Measurements from ENCODE around the gene SGMS1. TPM values are rescaled to one million over a fixed set of nuclear protein-coding genes. Genes with fewer than 3 reads are reported as not detected.

The SGMS1 gene
- total RNA-seq, 1 donor from 2014 or later, result 9.2 TPM

DNA sequence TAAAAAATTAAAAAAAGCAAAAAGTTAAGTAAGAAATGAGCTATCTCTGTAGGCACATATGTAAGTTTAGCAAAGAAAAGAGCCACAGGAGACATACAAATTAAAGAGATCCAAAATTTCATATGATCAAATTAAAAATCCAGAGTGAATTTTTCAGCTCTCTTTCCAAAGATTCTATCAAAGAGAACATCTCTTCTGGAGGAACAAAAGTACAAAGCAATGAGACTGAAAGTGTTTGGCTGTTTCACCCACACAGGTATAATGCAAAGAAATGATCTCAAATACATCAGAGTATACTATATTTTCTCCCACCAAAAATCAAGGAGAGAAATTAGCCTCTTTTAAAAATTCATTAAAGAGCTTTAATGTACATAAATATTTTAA, 297.6 kb downstream of the SGMS1 start:
- TF ChIP-seq EZH2 (IDR thresholded peaks at IDR 0.05), result no peak
- Mint-ChIP-seq H3K9me3 (no peaks in the 10 kb centered on the region), H3K4me1 (peaks cover 6% of the 10 kb centered on the region), H3K4me3 (no peak overlapping the region), H3K36me3 (no peaks in the 10 kb centered on the region), H3K27me3 (ENCODE audit: insufficient read depth, low read depth) (no peaks in the 10 kb centered on the region), H3K27ac (no peak overlapping the region)
- Histone ChIP-seq H3K79me2 (ENCODE audit: low read depth) (no peaks in the 10 kb centered on the region), H3K9me3 (ENCODE audit: low read depth) (no peaks in the 10 kb centered on the region), H3K27me3 (no peaks in the 10 kb centered on the region), H3K4me3 (no peak overlapping the region), H2AFZ (replicated peaks) (no peak overlapping the region), H3K4me2 (no peak overlapping the region), H4K20me1 (ENCODE audit: low read depth) (no peaks in the 10 kb centered on the region), H3K27ac (no peak overlapping the region), H3K36me3 (no peaks in the 10 kb centered on the region), H3F3A (ENCODE audit: low read depth) (no peaks in the 10 kb centered on the region), H3K9ac (no peak overlapping the region), H3K4me1 (no peaks in the 10 kb centered on the region)
- no peak for DNase-seq (ENCODE audit: low spot score)

DNA sequence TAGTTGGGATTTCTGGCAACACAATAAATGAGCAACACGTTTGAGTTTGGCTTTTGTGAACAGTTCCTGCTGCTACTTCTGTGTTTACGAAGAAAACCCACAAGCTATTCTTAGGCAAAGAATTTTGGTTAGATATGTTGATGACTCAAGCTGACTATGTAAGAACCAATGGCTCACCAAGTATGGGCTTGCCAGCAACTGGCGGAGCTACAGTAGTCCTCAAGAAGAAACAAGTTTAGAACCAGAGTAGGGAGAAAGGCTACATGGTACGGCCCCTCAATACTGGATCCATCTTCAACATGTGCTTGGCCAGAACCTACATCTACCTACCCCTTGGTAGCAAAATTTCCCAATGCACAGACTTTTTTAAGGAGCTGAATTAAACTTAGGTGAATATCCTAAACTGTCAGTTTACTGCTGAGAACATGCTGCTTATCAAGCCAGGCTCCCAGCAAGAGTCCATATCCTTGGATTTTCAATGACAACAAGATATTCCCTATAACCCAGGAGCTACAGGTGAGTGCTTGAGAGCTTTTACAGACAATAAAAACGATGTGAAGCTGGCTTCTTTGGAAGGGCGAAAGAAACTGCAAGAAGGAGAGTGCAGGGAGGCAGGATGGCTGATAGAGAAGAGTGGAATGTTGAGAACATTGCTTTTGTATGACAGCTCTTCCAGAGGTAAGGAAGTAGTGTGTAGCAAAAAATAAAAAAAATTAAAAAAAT, 298.1 kb downstream of the SGMS1 start:
- Histone ChIP-seq H3K36me3 (no peaks in the 10 kb centered on the region), H4K20me1 (ENCODE audit: low read depth) (no peaks in the 10 kb centered on the region), H3K9me3 (ENCODE audit: low read depth) (no peaks in the 10 kb centered on the region), H3K4me1 (no peaks in the 10 kb centered on the region), H3K27me3 (no peaks in the 10 kb centered on the region), H3K4me2 (no peak overlapping the region), H3F3A (ENCODE audit: low read depth) (no peaks in the 10 kb centered on the region), H3K4me3 (no peak overlapping the region), H2AFZ (replicated peaks) (no peak overlapping the region), H3K79me2 (ENCODE audit: low read depth) (no peaks in the 10 kb centered on the region), H3K9ac (no peak overlapping the region), H3K27ac (no peak overlapping the region)
- Mint-ChIP-seq H3K27ac (no peak overlapping the region), H3K36me3 (no peaks in the 10 kb centered on the region), H3K4me3 (no peak overlapping the region), H3K9me3 (no peaks in the 10 kb centered on the region), H3K4me1 (peaks cover 6% of the 10 kb centered on the region), H3K27me3 (ENCODE audit: insufficient read depth, low read depth) (no peaks in the 10 kb centered on the region)
- DNase-seq (ENCODE audit: low spot score), result no peak
- no peak for TF ChIP-seq EZH2phosphoT487 (IDR thresholded peaks at IDR 0.05)
- no peak for TF ChIP-seq EZH2 (IDR thresholded peaks at IDR 0.05)
- TF ChIP-seq, protein P1, sequence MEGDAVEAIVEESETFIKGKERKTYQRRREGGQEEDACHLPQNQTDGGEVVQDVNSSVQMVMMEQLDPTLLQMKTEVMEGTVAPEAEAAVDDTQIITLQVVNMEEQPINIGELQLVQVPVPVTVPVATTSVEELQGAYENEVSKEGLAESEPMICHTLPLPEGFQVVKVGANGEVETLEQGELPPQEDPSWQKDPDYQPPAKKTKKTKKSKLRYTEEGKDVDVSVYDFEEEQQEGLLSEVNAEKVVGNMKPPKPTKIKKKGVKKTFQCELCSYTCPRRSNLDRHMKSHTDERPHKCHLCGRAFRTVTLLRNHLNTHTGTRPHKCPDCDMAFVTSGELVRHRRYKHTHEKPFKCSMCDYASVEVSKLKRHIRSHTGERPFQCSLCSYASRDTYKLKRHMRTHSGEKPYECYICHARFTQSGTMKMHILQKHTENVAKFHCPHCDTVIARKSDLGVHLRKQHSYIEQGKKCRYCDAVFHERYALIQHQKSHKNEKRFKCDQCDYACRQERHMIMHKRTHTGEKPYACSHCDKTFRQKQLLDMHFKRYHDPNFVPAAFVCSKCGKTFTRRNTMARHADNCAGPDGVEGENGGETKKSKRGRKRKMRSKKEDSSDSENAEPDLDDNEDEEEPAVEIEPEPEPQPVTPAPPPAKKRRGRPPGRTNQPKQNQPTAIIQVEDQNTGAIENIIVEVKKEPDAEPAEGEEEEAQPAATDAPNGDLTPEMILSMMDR (IDR thresholded peaks at IDR 0.05), result no peak

DNA sequence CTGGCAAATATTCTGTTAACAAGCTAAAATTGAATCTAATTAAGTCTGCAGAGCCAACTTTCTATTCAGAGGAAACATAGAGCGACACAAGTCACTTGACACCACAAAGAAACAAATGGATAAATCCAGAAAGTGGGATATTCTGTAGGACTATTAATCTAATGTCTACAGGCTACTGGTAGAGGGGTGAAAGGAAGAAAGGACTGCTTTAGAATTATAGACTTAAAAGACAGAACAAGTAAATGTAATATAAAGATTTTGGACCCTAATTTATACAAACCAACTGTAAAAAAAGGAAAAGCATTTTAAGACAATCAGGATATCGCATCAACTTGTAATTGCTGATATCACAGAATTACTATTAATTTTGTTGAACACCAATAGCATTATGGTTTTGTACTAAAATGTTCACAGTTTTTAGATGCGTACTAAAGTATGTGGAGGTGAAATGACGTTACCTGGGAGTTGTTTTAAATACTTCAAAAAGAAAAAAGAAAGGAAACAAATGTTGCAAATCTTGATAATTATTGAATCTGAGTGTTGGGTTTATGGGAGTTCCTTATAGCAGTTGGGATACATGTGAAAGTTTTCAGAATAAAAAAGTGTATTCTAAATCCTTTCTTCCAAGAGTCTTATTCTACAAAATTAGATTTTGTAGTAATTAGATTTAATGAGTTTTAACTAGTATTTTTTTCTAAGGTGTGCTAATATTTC, 298.9 kb downstream of the SGMS1 start:
- H3K9me3 ChIP-seq (ENCODE audit: low read depth), result no peaks in the 10 kb centered on the region
- no peak for DNase-seq (ENCODE audit: low spot score)
- TF ChIP-seq EZH2phosphoT487 (IDR thresholded peaks at IDR 0.05) (no peak), EZH2 (IDR thresholded peaks at IDR 0.05) (no peak)
- TF ChIP-seq, protein P1 (IDR thresholded peaks at IDR 0.05), result no peak
- no peak overlapping the region for H3K4me2 ChIP-seq
- H2AFZ ChIP-seq (replicated peaks), result no peak overlapping the region
- Mint-ChIP-seq H3K27me3 (ENCODE audit: insufficient read depth, low read depth) (no peaks in the 10 kb centered on the region), H3K36me3 (no peaks in the 10 kb centered on the region), H3K9me3 (no peaks in the 10 kb centered on the region), H3K27ac (no peak overlapping the region), H3K4me1 (peaks cover 6% of the 10 kb centered on the region), H3K4me3 (no peak overlapping the region)
- no peaks in the 10 kb centered on the region for H3K79me2 ChIP-seq (ENCODE audit: low read depth)
- H3K27me3 ChIP-seq, result no peaks in the 10 kb centered on the region
- no peaks in the 10 kb centered on the region for H3F3A ChIP-seq (ENCODE audit: low read depth)
- H4K20me1 ChIP-seq (ENCODE audit: low read depth), result no peaks in the 10 kb centered on the region
- H3K36me3 ChIP-seq, result no peaks in the 10 kb centered on the region
- no peak overlapping the region for H3K4me3 ChIP-seq
- no peaks in the 10 kb centered on the region for H3K4me1 ChIP-seq
- H3K27ac ChIP-seq, result no peak overlapping the region
- H3K9ac ChIP-seq, result no peak overlapping the region

DNA sequence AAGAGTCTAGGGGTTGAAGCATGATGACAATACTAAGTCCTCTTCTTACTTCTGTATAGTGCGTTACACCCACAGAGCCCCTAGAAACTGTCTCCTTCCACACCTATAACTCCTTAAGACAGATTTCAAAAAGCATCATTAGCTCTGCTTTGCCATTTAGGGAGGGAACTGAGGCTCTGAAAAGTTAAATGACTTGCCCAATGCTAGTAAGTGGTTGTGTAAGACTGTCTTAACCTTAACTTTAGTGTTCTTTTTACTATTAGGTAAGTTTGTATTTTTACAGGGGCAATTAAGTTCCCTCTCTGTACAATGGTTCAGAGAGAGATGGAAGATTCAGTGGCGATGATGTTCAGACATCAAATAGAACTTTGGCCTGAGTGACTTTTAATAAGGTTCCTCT, 299.7 kb downstream of the SGMS1 start:
- no peak for TF ChIP-seq EZH2phosphoT487 (IDR thresholded peaks at IDR 0.05)
- TF ChIP-seq, protein P1 (IDR thresholded peaks at IDR 0.05), result no peak
- H3K79me2 ChIP-seq (ENCODE audit: low read depth), result no peaks in the 10 kb centered on the region
- Mint-ChIP-seq H3K9me3 (no peaks in the 10 kb centered on the region), H3K36me3 (no peaks in the 10 kb centered on the region), H3K4me1 (peaks cover 6% of the 10 kb centered on the region), H3K27me3 (ENCODE audit: insufficient read depth, low read depth) (no peaks in the 10 kb centered on the region), H3K4me3 (no peak overlapping the region), H3K27ac (no peak overlapping the region)
- no peaks in the 10 kb centered on the region for H3K4me1 ChIP-seq
- no peak overlapping the region for H3K27ac ChIP-seq
- DNase-seq (ENCODE audit: low spot score), result no peak
- H3K4me3 ChIP-seq, result no peak overlapping the region
- no peak overlapping the region for H2AFZ ChIP-seq (replicated peaks)
- H3K9me3 ChIP-seq (ENCODE audit: low read depth), result no peaks in the 10 kb centered on the region
- H3K36me3 ChIP-seq, result no peaks in the 10 kb centered on the region
- H3K27me3 ChIP-seq, result no peaks in the 10 kb centered on the region
- H4K20me1 ChIP-seq (ENCODE audit: low read depth), result no peaks in the 10 kb centered on the region
- no peak overlapping the region for H3K9ac ChIP-seq
- H3F3A ChIP-seq (ENCODE audit: low read depth), result no peaks in the 10 kb centered on the region
- no peak overlapping the region for H3K4me2 ChIP-seq

Measured in neural progenitor cell (in vitro differentiated cells).